ENCODE data around the gene PYGM.

DNA sequence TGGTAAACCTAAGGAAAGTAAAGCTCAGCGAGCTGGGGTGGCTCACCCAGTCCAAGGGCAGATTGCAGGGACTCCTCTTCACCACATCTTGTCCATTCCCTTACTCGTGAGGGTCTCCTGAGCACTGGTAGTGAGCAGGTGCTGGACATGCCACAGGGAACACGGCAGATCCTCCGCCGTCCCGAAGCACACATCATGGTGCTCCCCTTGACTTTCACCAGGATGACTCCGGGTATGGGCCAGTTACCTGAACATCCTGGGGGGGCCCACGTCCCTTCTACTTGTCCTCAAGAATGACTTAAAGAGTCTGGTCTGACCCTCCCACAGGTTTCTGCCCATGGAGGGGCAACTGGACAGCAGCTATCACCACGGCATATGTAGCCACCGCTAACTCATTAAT lies 26.5 kb upstream of the PYGM start:
- TF ChIP-seq POLR2AphosphoS5 (IDR thresholded peaks at IDR 0.05; ENCODE audit: borderline replicate concordance, low read depth, low read length) (no peak), EZH2 (IDR thresholded peaks at IDR 0.05) (no peak), FOXP2 (optimal IDR thresholded peaks at IDR 0.05; ENCODE audit: control extremely low read depth, extremely low read length, insufficient read depth) (no peak)
